GM18909 (cell line): ENCODE data around the gene MAPK8IP1.
"Not testable (repeated sequence)": the region's sequence is repeated elsewhere in the genome, so short reads cannot be mapped to it uniquely, and the experiment has no call there.

ENCODE experiments used
- ATAC-seq: cut with Tn5 transposase; IDR thresholded peaks from one replicate; pipeline ENCODE4 v1.9.1; 2021; ENCODE audit warnings: mild to moderate bottlenecking; ENCODE audit not compliant: unreplicated experiment, poor library complexity

The MAPK8IP1 gene

DNA sequence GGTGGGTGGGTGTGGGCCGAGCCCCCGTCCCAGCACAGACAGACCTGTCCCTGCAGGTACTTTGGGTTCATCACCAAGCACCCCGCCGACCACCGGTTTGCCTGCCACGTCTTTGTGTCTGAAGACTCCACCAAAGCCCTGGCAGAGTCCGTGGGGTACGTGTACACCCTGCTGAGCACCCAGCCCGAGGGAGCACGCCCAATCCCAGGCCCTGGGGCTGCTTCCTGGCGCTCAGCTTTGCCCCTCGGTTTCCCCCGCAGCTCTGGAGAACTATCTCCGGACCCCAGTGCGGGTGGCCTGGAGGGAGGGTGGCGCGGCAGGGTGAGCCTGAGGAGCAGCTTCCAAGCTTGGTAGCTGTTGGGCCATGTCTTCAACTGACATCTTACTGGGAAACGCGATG lies 19.6 kb downstream of the MAPK8IP1 start:
- ATAC-seq = no peak

DNA sequence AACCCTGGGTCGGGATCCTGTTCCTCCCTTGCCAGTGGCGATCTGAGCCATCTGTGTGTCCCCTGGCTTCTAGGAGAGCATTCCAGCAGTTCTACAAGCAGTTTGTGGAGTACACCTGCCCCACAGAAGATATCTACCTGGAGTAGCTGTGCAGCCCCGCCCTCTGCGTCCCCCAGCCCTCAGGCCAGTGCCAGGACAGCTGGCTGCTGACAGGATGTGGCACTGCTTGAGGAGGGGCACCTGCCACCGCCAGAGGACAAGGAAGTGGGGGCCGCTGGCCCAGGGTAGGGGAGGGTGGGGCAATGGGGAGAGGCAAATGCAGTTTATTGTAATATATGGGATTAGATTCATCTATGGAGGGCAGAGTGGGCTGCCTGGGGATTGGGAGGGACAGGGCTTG lies 20.1 kb downstream of the MAPK8IP1 start:
- not testable (repeated sequence) for ATAC-seq

DNA sequence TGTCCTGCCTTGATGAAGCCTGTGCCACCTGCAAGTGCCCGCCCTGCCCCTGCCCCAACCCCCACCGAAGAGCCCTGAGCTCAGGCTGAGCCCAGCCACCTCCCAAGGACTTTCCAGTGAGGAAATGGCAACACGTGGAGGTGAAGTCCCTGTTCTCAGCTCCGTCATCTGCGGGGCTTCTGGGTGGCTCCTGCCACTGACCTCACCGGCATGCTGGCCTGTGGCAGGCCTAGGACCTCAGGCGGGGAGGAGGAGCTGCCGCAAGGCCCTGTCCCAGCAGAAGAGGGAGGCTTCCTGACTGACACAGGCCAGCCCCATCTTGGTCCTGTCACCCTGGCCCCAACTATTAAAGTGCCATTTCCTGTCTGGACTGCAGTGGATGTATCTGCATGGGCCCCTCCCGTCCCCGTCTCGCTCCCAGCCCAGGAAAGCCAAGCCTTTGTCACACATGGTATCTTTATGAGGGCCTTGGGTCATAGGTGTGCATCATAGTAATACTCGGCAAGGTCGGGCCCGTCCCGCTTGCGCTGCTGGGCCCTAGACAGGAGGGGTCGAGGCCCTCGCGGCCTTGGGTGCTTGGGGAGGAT lies 20.7 kb downstream of the MAPK8IP1 start:
- ATAC-seq = no peak

DNA sequence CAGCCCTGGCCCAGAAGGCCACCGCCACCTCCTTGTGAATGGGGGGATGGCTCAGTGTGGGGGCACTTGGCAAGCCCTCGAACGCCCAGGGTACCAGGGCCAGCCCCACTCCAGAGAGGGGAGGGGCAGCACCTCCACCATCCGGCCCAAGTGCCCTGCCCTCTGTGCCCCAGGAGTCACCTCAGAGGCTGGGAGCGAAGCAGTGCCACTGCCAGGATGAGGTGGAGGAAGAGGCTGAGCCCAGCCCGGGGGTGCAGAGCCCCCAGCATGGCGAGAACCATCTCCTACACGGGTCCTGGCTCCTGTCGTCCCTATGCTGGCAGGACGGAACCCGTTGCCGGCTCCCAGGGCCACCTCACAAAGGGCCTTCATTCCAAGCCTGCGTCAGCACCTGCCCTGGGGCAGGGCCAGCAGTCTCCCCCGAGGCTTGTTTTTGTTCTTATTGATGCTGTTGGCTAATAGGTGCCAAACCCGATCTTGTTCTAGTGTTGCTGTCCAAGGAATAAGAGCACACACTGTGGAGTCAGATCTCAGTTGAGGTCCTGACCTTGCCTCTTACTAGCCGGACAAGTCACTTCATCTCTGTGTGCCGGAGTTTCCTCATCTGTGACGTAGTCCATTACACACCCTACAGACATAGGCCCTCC lies 21.6 kb downstream of the MAPK8IP1 start, which contains the start of gene FREY1:
TSS of gene FREY1 (minus strand) at position 307 of the 647 bp plus-strand sequence. CDS start at position 281, 26 bp downstream.
- no peak for ATAC-seq

DNA sequence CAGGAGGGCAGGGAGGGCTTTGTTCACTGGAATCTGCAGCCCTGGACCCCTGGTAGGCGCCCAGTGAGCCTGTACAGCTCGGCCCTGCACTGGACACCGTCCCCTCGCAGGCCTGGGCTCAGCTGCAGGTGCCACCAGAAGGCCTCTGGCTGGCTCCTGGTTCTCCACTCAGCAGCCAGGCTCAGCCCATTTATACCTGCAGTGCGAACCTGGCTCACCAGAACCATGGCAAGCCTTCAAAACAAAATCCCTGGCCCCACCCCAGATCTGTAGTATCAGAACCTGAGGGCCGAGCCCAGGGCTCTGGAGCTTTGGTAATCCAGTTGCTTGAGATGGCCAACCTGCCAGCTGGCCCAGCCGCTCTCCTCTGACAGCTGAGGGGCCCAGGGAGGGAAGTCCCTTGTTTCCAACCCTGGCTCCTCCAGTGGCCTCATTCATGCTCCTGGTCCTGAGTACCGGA lies 22.5 kb downstream of the MAPK8IP1 start:
- ATAC-seq = no peak

DNA sequence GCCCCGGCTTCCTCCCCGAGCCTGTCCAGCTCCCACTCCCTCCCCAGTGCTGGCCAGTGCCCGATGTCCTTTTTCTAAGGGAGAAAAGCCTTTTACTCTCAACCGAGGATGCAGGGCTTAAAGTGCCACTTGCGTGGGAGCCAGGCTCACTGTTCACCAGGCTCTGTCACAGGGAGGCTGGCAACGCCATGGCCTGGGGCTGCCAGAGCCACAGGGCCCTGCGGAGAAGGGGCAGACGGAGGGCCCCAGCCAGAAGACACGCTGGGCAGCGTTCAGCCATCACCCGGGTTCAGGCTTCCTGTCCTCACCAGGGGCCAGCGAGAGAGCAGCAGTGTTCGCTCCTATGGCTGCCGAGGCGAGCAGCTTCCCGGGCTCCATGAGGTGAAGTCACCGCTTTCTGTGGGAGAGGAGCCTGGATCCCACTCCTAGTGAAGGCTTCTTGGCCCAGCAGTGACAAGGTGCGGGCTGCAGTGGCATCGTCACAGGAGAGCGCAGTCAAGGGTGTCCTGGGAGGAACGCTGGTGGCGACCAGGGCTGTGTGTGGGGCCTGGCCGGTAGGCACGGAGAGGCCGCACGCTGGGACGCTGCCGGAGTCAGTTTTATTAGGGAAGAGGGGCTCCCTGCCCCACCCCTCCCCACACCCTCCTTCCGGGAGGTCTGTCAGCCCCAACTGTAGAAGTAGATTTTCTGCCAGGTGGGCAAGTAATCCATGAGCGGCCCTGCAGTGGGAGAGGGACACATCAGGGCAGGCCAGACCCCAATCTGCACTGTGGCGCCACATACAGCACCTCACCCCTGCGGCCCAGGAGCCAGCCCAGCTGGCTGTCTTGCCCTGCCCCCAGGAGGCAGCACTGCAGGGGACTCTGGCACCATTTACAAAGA lies 24.4 kb downstream of the MAPK8IP1 start:
- ATAC-seq = no peak

DNA sequence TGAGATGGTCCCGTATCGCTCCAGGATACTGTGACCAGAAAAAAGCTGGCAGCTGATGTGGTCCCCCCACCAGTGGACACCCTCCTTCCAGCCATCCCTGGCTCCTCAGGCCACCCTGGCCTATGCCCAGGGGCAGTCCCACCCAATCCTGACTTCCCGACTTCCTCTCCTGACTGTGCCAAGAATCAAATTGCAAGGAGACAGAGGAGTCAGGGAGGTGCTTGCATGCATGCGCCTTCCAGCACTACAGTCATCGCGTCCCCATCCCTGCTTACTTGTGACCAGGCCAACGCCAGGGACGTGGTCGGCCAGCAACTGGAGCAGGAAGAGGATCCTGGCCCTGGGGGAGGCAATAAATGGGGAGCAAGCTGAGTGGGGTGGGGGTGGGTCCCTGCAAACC lies 25.2 kb downstream of the MAPK8IP1 start:
- ATAC-seq = no peak

DNA sequence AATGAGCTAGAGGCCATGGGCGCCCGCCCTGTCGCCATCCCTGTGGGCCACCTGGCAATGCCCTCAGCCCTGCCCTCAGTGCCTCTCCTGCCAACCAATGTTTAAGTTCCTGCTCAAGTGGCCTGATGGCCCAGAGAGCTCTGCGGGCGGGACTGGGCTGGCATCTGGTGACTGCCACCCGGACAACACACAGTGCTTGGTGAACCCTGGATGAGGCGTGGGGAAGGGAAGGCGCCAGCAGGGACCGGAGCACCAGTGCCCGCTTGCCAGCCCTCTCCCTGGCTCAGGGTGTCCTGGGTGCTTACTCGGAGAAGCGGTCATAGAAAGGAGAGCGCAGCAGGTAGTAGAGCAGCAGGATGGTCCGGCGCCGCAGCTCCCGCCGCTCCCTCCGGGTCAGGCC lies 28.1 kb downstream of the MAPK8IP1 start:
- ATAC-seq = no peak

DNA sequence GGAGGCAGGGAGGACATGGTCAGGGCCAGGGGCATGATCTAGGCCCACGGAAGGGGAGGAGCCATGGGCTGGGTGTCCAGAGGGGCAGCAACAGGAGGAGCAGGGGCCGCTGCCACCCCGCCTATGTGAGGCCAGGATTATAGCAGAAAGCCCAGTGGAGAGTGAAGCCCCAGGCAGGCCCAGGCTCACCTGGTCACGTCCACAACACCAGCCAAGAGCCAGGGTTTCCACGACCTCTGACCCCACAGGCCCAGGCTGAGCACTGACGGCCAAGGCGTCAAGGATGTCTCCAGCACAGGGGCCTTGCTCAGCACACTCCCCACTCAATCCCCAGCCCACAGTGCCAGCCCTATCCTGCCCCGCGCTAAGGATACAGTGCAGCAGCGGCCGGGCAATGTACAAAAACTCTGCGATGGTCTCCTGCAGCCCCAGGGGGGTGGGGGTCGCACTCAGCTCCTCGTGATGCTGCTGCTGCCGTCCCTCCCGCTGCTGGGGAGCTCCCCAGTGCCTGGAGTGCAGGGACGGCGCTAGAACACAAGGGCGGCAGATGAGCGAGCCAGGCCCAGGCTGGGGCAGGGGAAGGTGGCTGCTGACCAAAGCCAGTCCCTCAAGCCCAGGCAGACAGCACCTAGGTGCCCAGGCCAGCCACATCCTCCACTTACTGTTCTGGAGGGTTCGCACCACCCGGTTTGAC lies 28.6 kb downstream of the MAPK8IP1 start:
- no peak for ATAC-seq

DNA sequence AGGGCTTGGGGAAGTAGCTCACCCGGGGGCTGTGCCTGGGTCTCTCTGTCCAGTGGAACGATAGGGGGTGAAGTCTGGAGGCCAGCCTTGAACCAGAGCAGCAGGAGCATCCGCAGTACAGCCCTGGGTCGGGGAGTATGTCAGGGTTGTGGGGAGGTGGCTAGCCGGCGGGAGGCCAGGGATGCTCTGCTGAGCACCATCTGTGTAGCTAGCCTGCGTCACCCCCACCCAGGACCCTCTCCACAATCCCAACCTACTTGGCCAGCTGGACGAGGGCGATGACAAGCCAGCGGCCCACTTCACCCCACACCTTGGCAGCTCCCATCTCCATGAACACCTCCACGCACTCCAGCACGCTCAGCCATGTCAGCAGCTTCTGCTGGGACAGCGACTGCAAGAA lies 30.0 kb downstream of the MAPK8IP1 start:
- no peak for ATAC-seq

DNA sequence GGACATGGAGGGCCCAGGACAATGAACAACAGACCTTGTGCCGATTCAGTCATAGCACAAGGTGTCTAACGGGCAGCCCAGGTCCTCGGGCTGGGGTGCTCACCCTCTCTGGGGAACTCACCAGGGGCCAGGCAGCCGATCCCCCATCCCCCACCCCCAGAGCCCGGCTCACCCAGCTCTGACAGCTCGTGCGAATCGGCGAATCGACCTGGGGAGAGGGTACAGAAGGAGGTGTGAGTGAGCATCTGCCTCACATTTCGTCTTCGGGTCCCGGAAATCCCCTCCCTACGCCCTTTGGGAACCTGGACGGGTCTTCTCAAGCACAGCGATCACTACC lies 31.8 kb downstream of the MAPK8IP1 start:
- ATAC-seq = no peak

DNA sequence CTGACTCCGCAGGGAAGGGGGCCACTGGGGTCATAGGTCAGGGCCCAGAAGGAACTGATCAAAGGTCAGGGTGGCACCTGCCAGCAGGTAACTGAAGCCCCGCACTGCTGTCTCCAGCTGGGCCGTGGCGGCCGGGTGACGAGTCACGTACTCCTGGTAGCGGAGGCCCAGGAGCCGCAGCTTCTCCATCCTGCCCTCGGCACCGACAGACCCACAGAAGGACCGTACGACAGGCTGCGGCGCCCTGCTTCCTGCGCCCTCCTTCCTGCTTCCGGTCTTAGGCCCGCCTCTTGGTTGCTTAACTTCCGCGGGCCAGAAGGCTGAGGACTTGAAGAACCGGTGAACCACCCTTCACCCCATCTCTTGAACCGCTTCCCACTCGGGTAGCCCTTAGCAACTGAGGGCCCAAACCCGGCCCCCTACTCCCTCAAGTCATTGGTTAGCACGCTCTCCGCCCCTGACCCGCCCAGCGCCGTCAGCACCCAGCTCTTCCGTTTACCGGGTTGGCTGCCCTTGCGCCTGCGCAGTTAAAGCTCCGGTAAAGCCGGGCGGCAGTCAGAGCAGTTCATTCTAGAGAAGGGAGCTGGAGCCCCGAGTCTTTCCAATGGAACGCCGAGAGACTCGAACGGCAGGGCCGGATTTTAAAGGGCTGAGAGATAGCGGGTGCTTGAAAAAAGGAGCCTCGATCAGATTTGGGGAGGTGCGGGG lies 32.3 kb downstream of the MAPK8IP1 start, which contains the start of gene PEX16:
TSS of gene PEX16 (minus strand) at position 255 of the 708 bp plus-strand sequence. CDS start at position 189, 66 bp downstream.
- ATAC-seq = peak; percentile 89

DNA sequence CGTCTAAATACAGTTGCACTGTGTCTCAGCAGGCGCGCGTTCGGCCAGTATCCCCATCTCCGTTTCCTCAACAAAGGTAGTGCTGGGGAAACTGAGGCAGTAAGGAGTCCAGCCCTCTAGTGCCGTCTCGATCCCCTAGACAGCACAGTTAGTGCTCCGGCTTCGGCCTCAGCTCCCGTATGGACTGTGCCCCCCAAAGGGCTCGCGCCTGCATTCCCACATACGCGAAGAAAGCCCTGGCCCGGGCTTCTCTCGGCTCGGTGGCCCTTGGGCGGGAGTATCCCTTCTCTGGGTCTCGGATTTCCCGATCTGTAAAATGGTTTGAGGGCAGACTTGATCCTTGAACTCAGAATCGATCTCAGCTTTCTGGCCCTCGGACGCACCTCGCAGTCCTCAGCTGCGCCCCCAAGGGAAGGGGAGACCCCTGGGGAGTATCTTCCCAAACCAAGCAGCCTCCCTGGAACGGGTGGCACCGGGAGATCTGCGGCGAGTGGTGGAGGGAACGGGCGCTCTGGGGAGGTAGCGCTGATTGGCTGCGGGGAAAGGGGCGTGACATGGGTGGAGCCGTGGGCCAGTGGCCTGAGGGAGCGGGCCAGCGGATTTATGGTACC lies 33.0 kb downstream of the MAPK8IP1 start:
- peak; percentile 44 for ATAC-seq

DNA sequence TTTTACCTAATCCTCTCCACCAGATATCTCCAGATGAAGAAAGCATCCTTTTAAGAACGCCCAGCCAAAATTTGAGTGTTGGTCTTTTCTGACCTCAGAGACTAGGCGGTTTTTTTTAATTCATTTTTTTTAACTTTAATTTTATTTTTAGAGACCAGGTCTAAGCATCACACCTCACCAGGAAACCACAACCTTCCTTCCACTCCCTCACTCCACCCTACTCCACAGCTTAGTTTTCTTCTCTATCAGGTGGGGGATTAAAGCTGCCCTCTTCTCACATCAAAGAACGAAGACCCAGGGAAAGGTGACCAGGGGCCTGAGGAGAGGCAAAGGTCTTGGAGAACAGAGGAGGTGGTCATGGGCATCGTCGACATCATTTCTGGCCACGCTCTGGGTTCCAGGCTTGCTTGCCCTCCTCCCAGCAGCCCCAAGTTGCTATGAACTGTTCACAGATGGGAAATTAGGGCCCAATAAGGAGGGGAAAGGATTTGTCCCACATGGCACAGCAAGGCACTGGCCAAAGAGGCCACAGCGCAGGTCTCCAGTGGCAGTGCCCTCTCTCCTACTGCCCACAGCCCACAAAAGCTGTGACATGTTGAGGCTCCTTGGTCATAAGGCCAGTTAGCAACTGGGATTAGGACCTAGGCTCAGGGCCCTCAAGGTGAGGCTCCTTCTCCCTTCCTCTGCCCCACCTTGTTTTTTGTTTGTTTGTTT lies 33.7 kb downstream of the MAPK8IP1 start:
- no peak for ATAC-seq

DNA sequence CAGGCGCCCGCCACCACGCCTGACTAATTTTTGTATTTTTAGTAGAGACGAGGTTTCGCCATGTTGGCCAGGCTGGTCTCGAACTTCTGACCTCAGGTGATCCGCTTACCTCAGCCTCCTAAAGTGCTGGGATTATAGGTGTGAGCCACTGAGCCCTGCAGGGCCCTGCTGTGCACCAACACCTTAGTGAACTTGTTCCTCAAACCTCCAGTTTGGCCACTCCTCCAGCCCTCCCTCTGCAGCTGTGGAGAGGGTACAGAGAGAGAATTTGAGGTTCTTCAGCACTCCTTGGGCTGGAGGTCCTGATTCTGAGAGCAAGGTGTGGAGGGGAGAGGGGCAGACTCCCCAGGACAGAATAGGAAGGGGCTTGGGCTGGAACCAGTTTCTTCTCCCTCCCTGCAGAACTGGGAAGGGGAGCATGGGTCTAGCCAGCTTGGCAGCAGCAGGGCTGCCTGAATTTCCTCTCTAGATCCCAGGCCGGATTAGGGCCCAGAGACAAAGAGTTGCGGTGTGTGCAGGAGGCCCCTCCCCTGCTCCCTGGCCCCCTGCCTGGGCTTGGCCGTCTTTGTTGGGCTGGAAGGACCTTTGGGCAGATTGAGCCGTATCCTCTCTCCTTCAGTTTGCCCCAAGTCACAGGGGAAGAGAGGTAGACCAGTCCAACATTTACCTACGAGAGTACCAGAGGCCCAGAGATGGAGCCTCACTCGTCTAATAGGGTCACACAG lies 34.5 kb downstream of the MAPK8IP1 start:
- ATAC-seq = no peak

DNA sequence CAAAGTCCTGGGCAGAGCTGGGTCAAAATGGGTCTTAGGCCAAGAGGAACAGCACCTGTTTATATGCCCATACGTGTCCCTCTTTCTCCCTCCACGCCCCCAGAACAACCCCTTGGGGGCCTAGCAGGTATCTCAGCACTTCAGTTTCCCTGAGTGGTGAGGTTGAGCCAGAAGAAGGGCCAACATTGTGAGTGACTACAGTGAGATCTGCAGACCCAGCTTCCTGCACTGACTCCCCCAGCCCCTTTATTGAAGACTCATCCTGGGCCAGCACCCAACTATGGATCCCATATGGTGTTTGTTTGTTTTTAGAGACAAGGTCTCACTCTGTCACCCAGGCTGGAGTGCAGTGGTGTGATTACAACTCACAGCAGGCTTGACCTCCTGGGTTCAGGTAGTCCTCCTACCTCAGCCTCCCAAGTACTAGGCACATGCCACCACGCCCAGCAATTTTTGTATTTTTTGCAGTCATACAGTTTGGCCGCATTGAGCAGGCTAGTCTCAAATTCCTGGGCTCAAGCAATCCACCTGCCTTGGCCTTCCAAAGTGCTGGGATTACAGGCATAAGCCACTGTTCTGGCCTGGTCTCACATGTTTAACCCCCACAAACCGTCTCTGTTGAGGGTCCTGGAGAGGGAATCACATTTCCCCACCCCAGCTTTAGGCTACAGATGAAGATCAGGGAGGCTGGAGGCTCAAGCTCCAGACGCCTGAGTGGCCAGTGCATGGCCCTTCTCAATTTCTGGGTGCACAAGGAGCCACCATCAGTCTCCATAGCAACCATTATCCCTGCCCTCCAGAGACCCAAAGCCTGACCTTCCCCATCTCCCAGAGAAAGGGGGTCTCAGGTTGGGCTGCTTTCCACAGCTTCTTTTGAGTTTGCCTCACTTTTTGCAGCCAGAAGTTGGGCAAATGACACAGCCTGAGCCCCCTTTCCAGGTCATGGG lies 35.4 kb downstream of the MAPK8IP1 start:
- no peak for ATAC-seq
